Fibroblast of lung (primary cell): ENCODE data around the gene ARTN.
A peak's percentile ranks its signal among the peaks of the same experiment; 100 is the strongest.

Experiments
- CTCF ChIP-seq, 2 donors: IDR thresholded peaks in 1 of 2; conservative IDR thresholded peaks in 1 of 2; 1 replicate in 1 of 2; 2 replicates in 1 of 2; pipeline ENCODE4 v1.5.1; 2011 to 2012; ENCODE audit warnings: low read length in 2 of 2, control low read depth in 1 of 2, inconsistent platforms in 1 of 2, low read depth in 1 of 2, mild to moderate bottlenecking in 1 of 2
- EZH2 ChIP-seq: IDR thresholded peaks from 2 replicates; pipeline ENCODE4 v1.5.1; 2012; ENCODE audit warnings: low read length, control low read depth, mild to moderate bottlenecking; ENCODE audit errors: missing control alignments

GRCh38 chr1:43986712-43987111, 53.1 kb downstream of the ARTN start:
- TF ChIP-seq EZH2 (no peak), CTCF (conservative IDR thresholded peaks at IDR 0.05 in 1 of 2, IDR thresholded peaks at IDR 0.05 in 1 of 2; ENCODE audit: low read depth in 1 of 2, low read length in 2 of 2) (peak in 1 of 2 donors; percentile 9)
